ENCODE data around the gene LRRC72.

DNA sequence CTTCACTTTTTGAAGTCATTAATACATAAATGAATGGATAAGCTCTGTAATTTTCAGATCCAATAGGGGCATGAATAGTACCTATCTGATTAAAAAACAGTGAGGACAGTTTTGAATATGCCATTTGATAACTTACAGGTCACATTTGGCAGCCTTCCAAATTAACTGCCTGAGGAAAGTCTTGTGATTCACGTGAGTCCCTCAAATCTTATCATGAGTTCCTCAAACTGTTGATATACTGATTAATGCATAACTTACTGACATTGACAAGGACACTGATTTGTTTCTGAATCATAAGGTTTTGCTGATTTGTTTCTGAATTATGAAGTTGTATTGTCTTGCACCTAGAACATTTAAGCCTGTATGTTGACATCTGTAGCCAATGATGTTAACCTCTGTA is 63.8 kb downstream of the LRRC72 start:
- TF ChIP-seq, protein P1, sequence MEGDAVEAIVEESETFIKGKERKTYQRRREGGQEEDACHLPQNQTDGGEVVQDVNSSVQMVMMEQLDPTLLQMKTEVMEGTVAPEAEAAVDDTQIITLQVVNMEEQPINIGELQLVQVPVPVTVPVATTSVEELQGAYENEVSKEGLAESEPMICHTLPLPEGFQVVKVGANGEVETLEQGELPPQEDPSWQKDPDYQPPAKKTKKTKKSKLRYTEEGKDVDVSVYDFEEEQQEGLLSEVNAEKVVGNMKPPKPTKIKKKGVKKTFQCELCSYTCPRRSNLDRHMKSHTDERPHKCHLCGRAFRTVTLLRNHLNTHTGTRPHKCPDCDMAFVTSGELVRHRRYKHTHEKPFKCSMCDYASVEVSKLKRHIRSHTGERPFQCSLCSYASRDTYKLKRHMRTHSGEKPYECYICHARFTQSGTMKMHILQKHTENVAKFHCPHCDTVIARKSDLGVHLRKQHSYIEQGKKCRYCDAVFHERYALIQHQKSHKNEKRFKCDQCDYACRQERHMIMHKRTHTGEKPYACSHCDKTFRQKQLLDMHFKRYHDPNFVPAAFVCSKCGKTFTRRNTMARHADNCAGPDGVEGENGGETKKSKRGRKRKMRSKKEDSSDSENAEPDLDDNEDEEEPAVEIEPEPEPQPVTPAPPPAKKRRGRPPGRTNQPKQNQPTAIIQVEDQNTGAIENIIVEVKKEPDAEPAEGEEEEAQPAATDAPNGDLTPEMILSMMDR (conservative IDR thresholded peaks at IDR 0.05; ENCODE audit: low read depth, low read length): no peak
- no peak for TF ChIP-seq EZH2 (IDR thresholded peaks at IDR 0.05; ENCODE audit: low read length, unreplicated experiment)

All from PC-3 (cell line).